GM23338 (cell line): ENCODE data around the gene TMEM271.

Source experiments
- CREB1 ChIP-seq: fragments of 250-450 bp; sonication (Bioruptor Pico); IDR thresholded peaks from 2 replicates; pipeline ENCODE4 v1.5.0; 2020; ENCODE audit warnings: low read depth, mild to moderate bottlenecking, moderate library complexity
- CTCF ChIP-seq, 2 experiments: fragments of 200-600 bp in 1 of 2; sonication (generic) in 1 of 2; conservative IDR thresholded peaks; 2 replicates each; pipeline versions ENCODE4 v1.5.1 to v1.6.1; 2016 to 2017; ENCODE audit warnings: antibody characterized with exemption in 2 of 2, low read depth in 2 of 2, mild to moderate bottlenecking in 2 of 2, moderate library complexity in 1 of 2
- EZH2 ChIP-seq: fragments of 200-600 bp; sonication (generic); IDR thresholded peaks from one replicate; pipeline ENCODE4 v1.8.0; 2017; ENCODE audit warnings: antibody characterized with exemption, mild to moderate bottlenecking, low read depth; ENCODE audit not compliant: unreplicated experiment
- EZH2phosphoT487 ChIP-seq: fragments of 200-600 bp; sonication (generic); IDR thresholded peaks from one replicate; pipeline ENCODE4 v1.8.1; 2018; ENCODE audit warnings: antibody characterized with exemption; ENCODE audit not compliant: unreplicated experiment
- JUNB ChIP-seq: IDR thresholded peaks from one replicate; pipeline ENCODE4 v1.6.1; 2016; ENCODE audit warnings: antibody characterized with exemption; ENCODE audit not compliant: unreplicated experiment
- POLR2AphosphoS5 ChIP-seq: IDR thresholded peaks from 2 replicates; pipeline ENCODE4 v1.6.1; 2016; ENCODE audit warnings: antibody characterized with exemption, low read depth

GRCh38 chr4:601612-602558 is 25.8 kb upstream of the TMEM271 start:
- TF ChIP-seq CTCF (conservative IDR thresholded peaks at IDR 0.05; ENCODE audit: low read depth in 2 of 2) (no peak), POLR2AphosphoS5 (no peak), JUNB (no peak), EZH2 (no peak), CREB1 (no peak), EZH2phosphoT487 (no peak)
